Measurements from ENCODE around the gene IL11RA.
A peak's percentile ranks its signal among the peaks of the same experiment; 100 is the strongest.

Gene IL11RA

DNA sequence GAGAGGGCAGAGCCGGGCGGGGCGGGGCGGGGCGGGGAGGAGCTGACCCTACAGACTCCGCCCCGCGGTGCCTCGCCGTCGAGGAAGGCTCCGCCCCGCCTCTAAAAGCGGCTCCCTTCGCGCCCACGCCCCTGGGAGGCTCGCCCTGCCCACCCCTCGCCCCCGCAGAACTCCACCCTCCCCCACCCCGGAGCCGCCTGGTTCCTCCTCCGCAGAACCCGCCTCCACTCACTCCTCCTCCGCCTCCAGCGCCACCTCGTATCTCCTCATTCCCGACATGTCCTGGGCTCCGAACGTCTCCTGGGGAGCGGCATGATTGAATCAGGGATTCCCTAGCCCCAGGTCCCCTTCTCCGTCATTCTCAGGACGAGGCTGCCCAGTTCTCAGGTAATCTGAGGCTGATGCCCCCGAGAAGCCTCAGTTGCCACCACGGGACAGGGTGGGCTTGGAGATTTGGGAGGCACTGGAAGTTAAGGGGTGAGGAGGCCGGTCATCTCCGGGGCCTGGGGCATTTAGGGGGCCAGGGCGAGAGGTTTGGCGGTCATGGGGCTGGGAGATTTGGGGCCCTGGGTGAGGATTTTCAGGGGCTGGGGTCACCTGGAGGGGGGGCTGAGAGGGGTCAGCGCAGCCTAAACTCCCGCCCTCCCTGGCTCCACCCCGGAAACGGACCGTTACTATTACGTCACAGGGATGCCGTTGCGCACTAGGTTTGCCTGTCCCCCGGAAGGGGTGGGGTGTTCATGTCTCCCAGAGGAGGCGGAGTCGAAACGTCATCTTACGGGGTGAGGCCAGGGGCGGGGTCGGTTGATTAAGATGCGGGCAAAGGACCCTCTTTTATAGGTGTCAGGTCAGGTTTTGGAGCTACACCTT, 13.6 kb downstream of the IL11RA start:
- TF ChIP-seq YY1 (IDR thresholded peaks at IDR 0.05; ENCODE audit: insufficient read depth, insufficient read length): no peak
- TF ChIP-seq ZNF274 (IDR thresholded peaks at IDR 0.05; ENCODE audit: low read depth, low read length): no peak
- TF ChIP-seq SUZ12 (IDR thresholded peaks at IDR 0.05; ENCODE audit: extremely low read depth, insufficient read depth, insufficient read length): no peak
- Histone ChIP-seq H3K4me3 (ENCODE audit: insufficient read length, low read depth) (peak overlapping the region; percentile 84), H3K4me1 (ENCODE audit: insufficient read depth, insufficient read length) (peaks cover 4% of the 10 kb centered on the region), H3K9ac (ENCODE audit: insufficient read length, low read depth) (peak overlapping the region; percentile 93), H3K9me3 (ENCODE audit: insufficient read depth, low read length) (peaks cover 21% of the 10 kb centered on the region; the same call in 1 of the 2 replicates), H3K27me3 (ENCODE audit: insufficient read depth, insufficient read length) (no peaks in the 10 kb centered on the region), H3K36me3 (ENCODE audit: insufficient read depth, insufficient read length, low read length) (peaks cover 29% of the 10 kb centered on the region)
- peak; percentile 81 for DNase-seq (ENCODE audit: low read depth, low spot score)

- Histone ChIP-seq H3K9ac (ENCODE audit: insufficient read length, low read depth) (no peak overlapping the region), H3K9me3 (ENCODE audit: insufficient read depth, low read length) (peaks cover 21% of the 10 kb centered on the region; the same call in 1 of the 2 replicates), H3K4me1 (ENCODE audit: insufficient read depth, insufficient read length) (no peaks in the 10 kb centered on the region), H3K27me3 (ENCODE audit: insufficient read depth, insufficient read length) (no peaks in the 10 kb centered on the region), H3K36me3 (ENCODE audit: insufficient read depth, insufficient read length, low read length) (peaks cover 29% of the 10 kb centered on the region), H3K4me3 (ENCODE audit: insufficient read length, low read depth) (no peak overlapping the region)
- no peak for DNase-seq (ENCODE audit: low read depth, low spot score)
- no peak for TF ChIP-seq YY1 (IDR thresholded peaks at IDR 0.05; ENCODE audit: insufficient read depth, insufficient read length)
- TF ChIP-seq SUZ12 (IDR thresholded peaks at IDR 0.05; ENCODE audit: extremely low read depth, insufficient read depth, insufficient read length): no peak
- TF ChIP-seq ZNF274 (IDR thresholded peaks at IDR 0.05; ENCODE audit: low read depth, low read length): no peak
Observed at GRCh38 chr9:34669809-34670562, 18.0 kb downstream of the IL11RA start.

DNA sequence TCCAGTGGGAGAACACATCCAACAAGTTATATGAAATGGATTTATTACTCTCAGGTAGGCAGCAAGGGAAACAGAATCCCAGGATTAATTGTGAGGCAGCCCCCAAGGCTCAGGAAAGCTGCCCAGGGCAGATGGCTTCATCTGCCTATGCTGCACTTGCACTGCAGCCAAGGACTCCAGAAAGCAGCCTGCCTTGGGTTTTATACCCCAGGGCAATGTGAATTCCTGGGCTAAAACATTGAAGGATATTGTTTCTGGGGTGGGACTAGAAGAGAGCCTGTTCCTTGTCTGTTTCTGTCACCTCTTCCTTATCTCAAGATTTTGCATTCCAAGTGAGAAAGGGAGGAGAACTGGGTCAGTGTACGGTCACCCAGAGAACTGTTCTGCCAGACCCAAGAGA, 19.3 kb downstream of the IL11RA start:
- no peaks in the 10 kb centered on the region for H3K4me1 ChIP-seq (ENCODE audit: insufficient read depth, insufficient read length)
- no peak overlapping the region for H3K4me3 ChIP-seq (ENCODE audit: insufficient read length, low read depth)
- TF ChIP-seq SUZ12 (IDR thresholded peaks at IDR 0.05; ENCODE audit: extremely low read depth, insufficient read depth, insufficient read length) (no peak), ZNF274 (IDR thresholded peaks at IDR 0.05; ENCODE audit: low read depth, low read length) (no peak), YY1 (IDR thresholded peaks at IDR 0.05; ENCODE audit: insufficient read depth, insufficient read length) (no peak)
- no peak overlapping the region for H3K9ac ChIP-seq (ENCODE audit: insufficient read length, low read depth)
- peaks cover 29% of the 10 kb centered on the region for H3K36me3 ChIP-seq (ENCODE audit: insufficient read depth, insufficient read length, low read length)
- H3K27me3 ChIP-seq (ENCODE audit: insufficient read depth, insufficient read length): no peaks in the 10 kb centered on the region
- H3K9me3 ChIP-seq (ENCODE audit: insufficient read depth, low read length): peaks cover 21% of the 10 kb centered on the region; the same call in 1 of the 2 replicates
- DNase-seq (ENCODE audit: low read depth, low spot score): no peak

DNA sequence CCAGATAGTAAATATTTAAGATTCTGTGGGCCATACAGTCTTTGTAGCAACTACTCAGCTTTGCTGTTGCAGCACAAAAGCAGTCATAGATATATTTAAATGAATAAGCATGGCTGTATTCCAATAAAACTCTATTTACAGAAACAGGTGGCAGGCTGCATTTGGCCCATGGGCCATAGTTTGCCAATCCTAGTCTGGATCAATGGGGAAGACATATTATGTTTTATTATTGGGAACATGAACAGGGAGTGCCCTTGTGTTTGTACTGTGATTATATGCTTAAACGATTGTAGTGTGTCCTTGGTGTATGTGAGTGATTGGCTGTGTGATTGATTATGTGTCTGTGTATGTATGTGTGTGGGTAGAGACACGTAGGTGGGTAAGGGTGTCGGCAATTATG, 22.5 kb downstream of the IL11RA start:
- H3K4me1 ChIP-seq (ENCODE audit: insufficient read depth, insufficient read length): no peaks in the 10 kb centered on the region
- H3K27me3 ChIP-seq (ENCODE audit: insufficient read depth, insufficient read length): no peaks in the 10 kb centered on the region
- no peak for DNase-seq (ENCODE audit: low read depth, low spot score)
- no peak overlapping the region for H3K4me3 ChIP-seq (ENCODE audit: insufficient read length, low read depth)
- TF ChIP-seq ZNF274 (IDR thresholded peaks at IDR 0.05; ENCODE audit: low read depth, low read length) (no peak), YY1 (IDR thresholded peaks at IDR 0.05; ENCODE audit: insufficient read depth, insufficient read length) (no peak), SUZ12 (IDR thresholded peaks at IDR 0.05; ENCODE audit: extremely low read depth, insufficient read depth, insufficient read length) (no peak)
- no peak overlapping the region for H3K9ac ChIP-seq (ENCODE audit: insufficient read length, low read depth)
- peaks cover 11% of the 10 kb centered on the region; the same call in 1 of the 2 replicates for H3K9me3 ChIP-seq (ENCODE audit: insufficient read depth, low read length)
- H3K36me3 ChIP-seq (ENCODE audit: insufficient read depth, insufficient read length, low read length): peaks cover 6% of the 10 kb centered on the region

GRCh38 chr9:34675048-34675714, 23.2 kb downstream of the IL11RA start:
- H3K4me3 ChIP-seq (ENCODE audit: insufficient read length, low read depth): no peak overlapping the region
- no peaks in the 10 kb centered on the region for H3K27me3 ChIP-seq (ENCODE audit: insufficient read depth, insufficient read length)
- no peaks in the 10 kb centered on the region for H3K36me3 ChIP-seq (ENCODE audit: insufficient read depth, insufficient read length, low read length)
- no peaks in the 10 kb centered on the region for H3K4me1 ChIP-seq (ENCODE audit: insufficient read depth, insufficient read length)
- peaks cover 4% of the 10 kb centered on the region; the same call in 1 of the 2 replicates for H3K9me3 ChIP-seq (ENCODE audit: insufficient read depth, low read length)
- H3K9ac ChIP-seq (ENCODE audit: insufficient read length, low read depth): no peak overlapping the region
- peak; percentile 82 for DNase-seq (ENCODE audit: low read depth, low spot score)
- TF ChIP-seq YY1 (IDR thresholded peaks at IDR 0.05; ENCODE audit: insufficient read depth, insufficient read length) (no peak), ZNF274 (IDR thresholded peaks at IDR 0.05; ENCODE audit: low read depth, low read length) (no peak), SUZ12 (IDR thresholded peaks at IDR 0.05; ENCODE audit: extremely low read depth, insufficient read depth, insufficient read length) (no peak)

GRCh38 chr9:34675869-34676268, 23.9 kb downstream of the IL11RA start:
- H3K36me3 ChIP-seq (ENCODE audit: insufficient read depth, insufficient read length, low read length): no peaks in the 10 kb centered on the region
- no peak overlapping the region for H3K9ac ChIP-seq (ENCODE audit: insufficient read length, low read depth)
- DNase-seq (ENCODE audit: low read depth, low spot score): no peak
- no peaks in the 10 kb centered on the region for H3K27me3 ChIP-seq (ENCODE audit: insufficient read depth, insufficient read length)
- no peaks in the 10 kb centered on the region for H3K9me3 ChIP-seq (ENCODE audit: insufficient read depth, low read length)
- H3K4me3 ChIP-seq (ENCODE audit: insufficient read length, low read depth): no peak overlapping the region
- H3K4me1 ChIP-seq (ENCODE audit: insufficient read depth, insufficient read length): no peaks in the 10 kb centered on the region
- TF ChIP-seq SUZ12 (IDR thresholded peaks at IDR 0.05; ENCODE audit: extremely low read depth, insufficient read depth, insufficient read length): no peak
- TF ChIP-seq YY1 (IDR thresholded peaks at IDR 0.05; ENCODE audit: insufficient read depth, insufficient read length): no peak
- no peak for TF ChIP-seq ZNF274 (IDR thresholded peaks at IDR 0.05; ENCODE audit: low read depth, low read length)
